Upper lobe of left lung (tissue), 4 donors: Measurements from ENCODE around the gene LRIG3.
"Not testable (repeated sequence)": the region's sequence is repeated elsewhere in the genome, so short reads cannot be mapped to it uniquely, and the experiment has no call there.

Experiments
- POLR2A ChIP-seq, 4 donors: fragments of 450-650 bp; IDR thresholded peaks; one replicate each; pipeline ENCODE4 v1.5.1; 2016 to 2017; ENCODE audit warnings: antibody characterized with exemption in 4 of 4, mild to moderate bottlenecking in 2 of 4
- TF ChIP-seq, protein P1 (sequence below), 6 experiments: fragments of 450-650 bp in 4 of 6; fragments of 200-600 bp in 2 of 6; sonication (generic) in 2 of 6; IDR thresholded peaks; one replicate each; pipeline ENCODE4 v1.5.1; 2016 to 2019; ENCODE audit warnings: antibody characterized with exemption in 6 of 6

DNA sequence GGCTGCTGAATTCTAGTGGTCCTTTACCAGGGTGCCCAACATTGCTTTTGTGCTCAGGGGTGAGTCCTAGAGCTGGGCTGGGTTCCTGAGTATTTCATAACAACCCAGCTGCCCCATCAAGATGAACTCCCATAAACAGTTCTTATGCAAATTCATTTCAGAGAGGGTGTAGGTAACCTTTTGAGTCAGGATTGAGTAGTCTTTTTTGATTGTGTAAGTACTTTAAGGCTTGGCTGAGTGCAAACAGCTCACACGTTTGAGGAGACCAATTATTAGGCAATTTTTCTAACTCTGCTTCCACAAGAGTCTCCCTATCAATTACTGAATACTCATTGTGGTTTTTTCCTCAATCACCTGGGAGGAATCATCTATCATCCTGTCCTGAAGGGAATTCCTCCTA, 63.1 kb downstream of the LRIG3 start:
- TF ChIP-seq, protein P1, sequence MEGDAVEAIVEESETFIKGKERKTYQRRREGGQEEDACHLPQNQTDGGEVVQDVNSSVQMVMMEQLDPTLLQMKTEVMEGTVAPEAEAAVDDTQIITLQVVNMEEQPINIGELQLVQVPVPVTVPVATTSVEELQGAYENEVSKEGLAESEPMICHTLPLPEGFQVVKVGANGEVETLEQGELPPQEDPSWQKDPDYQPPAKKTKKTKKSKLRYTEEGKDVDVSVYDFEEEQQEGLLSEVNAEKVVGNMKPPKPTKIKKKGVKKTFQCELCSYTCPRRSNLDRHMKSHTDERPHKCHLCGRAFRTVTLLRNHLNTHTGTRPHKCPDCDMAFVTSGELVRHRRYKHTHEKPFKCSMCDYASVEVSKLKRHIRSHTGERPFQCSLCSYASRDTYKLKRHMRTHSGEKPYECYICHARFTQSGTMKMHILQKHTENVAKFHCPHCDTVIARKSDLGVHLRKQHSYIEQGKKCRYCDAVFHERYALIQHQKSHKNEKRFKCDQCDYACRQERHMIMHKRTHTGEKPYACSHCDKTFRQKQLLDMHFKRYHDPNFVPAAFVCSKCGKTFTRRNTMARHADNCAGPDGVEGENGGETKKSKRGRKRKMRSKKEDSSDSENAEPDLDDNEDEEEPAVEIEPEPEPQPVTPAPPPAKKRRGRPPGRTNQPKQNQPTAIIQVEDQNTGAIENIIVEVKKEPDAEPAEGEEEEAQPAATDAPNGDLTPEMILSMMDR (IDR thresholded peaks at IDR 0.05) = not testable (repeated sequence)
- not testable (repeated sequence) for TF ChIP-seq POLR2A (IDR thresholded peaks at IDR 0.05)
